HG03432 (cell line): Measurements from ENCODE around the gene PACS2.
"Not testable (repeated sequence)": the region's sequence is repeated elsewhere in the genome, so short reads cannot be mapped to it uniquely, and the experiment has no call there.

Experiments used
- ATAC-seq: cut with Tn5 transposase; IDR thresholded peaks from one replicate; pipeline ENCODE4 v1.9.1; 2021; ENCODE audit warnings: mild to moderate bottlenecking, moderate library complexity; ENCODE audit not compliant: unreplicated experiment

The PACS2 gene

DNA sequence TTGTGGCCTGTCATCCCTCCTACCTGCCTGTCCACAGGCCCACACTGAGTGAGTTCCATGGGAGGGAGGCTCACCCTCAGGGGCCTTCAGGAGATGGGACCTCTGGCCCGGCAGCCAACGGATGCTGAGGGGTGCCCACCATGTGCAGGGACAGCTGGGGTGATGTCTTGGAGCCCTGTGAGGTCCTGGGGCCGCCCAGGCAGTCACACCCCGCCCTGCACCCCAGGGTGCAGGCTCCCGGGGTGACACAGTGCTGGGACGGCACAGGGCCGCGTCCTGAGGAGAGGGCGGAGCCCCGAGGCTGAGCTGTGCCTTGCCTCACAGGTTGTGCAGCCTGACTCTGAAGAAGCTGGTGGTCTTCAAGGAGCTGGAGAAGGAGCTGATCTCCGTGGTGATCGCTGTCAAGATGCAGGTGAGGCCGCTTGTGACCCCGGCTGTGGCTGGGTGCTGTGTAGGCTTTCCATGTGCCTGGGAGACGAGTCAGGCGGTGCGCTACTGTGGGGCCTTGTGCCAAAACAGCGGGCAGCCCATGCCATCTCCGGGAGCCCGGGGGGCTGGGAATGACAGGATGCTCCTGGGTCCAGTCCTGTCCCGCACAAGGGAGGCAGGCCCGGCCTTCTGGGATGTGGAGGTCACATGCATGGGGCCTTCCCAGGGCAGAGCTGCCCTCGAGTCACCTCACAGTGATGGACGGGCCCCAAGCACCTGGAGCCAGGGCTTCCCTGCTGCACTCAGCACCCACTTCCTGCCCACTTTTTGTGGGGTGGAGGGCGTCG, 33.8 kb downstream of the PACS2 start:
- ATAC-seq = no peak

DNA sequence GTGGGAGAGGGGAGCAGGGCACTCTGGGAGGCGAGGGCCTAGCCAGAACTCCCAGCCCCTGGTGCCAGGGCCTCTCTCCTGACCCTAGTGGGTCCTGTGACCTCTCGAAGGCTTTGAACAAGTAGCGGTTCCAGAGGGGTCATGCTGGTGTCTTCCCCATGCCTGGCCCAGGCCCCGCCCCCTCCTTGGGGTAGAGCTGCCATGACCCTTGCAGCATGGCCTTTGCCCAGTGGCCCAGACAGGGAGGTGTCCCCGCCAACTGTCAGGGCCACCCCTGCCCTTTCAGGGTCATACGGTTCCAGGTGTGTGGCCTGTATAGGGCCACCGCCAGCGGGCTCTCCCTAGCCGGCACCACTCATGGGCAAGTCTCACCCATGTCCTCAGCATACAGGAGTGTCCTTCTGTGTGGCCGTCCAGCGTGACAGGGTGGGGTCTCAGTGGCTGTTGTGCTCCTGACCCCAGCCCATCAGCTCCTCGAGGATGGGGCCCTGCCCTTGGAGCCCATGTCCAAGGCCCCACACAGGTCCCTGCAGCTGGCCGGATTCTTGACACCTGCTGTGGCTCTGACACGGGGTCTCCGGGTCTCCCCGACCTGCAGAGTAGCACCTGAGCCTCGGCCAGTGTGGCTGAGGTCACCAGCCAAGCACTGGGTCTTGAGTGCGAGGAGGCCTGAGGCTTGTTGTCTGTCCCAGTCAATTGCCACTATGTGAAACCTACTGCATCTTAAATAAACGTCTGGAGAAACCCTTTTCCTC, 34.6 kb downstream of the PACS2 start:
- ATAC-seq = no peak

DNA sequence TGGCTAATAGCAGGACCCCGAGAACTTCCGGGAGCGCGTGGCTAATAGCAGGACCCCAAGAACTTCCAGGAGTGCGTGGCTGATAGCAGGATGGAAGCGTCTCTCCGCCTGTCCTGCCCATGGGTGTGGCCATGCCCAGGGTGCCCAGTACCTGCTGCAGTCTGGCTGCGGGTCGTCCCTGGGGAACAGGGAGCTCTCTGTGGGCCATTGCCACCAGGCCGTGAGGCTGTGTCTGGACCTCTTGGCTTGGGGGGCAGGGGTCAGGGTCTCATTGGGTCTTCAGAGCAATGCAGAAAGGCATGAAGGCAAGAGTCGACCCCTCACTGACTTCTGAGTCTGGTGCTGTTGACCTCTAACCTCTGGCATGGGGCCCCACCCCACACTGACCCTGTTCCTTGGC, 35.4 kb downstream of the PACS2 start:
- no peak for ATAC-seq

DNA sequence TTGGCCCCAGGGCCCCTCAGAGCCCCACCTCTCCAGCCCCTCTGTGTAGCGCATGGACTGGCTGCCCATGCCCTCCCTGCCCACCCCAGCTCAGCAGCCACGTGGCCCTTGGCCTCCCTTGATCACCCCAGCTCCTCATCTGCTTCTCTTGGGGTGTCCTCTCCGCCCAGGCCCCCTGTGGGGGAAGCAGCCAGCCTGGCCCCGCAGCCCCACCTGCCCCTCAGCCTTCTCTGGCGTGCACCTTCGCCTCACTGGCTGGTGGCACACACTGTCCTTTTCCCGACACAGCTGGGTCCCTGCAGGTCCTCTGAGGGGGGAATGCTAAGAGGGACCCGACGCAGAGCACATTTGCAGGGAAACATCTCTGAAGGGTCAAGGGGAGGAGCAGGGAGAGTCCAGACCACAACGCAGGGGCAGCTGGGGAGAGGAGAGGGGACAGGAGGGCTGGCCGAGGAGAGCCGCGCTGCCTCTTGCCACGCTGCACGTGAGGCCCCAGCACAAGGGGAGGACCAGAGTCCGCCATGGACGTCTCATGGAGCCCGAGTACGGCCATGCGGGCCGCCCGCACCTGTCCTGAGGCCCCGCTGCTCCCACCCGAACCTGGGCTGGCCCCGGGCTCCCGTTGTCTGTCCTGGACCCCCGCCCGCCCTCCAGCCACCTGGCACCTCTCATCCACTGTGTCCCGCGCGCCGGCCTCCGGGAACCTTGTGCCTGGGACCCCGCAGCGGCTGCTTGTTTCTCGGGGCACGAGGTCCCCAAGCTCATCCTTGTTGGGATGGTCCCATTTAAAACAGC, 36.1 kb downstream of the PACS2 start:
- no peak for ATAC-seq

DNA sequence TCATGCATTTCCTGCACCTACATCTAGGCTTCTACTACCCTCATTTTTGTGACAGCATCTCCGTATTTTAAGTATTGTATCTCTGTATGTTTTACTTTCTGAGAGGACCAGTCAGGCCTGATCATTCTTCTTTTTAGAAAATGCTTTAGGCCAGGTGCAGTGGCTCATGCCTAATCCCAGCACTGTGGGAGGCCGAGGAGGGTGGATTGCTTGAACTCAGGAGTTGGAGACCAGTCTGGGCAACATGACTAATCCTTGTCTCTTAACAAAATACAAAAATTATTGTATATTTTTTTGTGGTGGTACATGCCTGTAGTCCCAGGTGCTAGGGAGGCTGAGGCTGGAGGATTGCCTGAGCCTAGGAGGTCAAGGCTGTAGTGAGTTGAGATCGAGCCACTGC, 36.9 kb downstream of the PACS2 start:
- no peak for ATAC-seq

DNA sequence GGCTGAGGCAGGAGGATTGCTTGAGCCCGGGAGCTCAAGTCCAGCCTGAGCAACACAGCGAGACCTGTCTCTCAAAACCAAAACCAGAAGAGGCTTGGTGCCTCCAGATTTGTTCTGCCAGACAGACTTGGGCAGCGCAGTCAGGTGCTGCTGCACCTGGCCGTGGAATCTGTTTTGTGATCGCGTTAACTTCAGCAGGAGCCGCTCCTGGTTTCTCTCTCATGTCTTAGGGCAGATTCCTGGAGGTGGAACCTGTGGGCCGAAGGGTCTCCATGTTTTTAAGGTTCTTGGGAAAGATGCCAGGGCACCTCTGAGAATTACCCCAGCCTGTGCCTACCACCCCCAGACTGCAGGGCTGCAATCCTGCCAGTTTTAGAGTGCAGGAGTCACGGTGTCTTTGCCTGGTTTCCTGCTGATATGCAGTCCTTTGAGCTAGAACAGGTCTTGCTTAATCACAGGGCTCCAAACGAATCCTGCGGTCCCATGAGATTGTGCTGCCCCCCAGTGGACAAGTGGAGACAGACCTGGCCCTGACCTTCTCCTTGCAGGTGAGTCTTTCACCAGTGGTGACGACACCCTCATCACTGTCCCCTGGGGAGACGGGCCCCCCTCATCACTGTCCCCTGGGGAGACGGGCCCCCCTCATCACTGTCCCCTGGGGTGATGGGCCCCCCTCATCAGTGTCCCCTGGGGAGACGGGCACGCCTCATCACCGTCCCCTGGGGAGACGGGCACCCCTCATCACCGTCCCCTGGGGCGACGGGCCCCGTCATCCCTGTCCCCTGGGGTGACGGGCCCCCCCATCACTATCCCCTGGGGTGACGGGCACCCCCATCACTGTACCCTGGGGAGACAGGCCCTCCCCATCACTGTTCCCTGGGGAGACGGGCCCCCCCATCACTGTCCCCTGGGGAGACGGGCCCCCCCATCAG, 37.6 kb downstream of the PACS2 start:
- ATAC-seq = peak; percentile 55

DNA sequence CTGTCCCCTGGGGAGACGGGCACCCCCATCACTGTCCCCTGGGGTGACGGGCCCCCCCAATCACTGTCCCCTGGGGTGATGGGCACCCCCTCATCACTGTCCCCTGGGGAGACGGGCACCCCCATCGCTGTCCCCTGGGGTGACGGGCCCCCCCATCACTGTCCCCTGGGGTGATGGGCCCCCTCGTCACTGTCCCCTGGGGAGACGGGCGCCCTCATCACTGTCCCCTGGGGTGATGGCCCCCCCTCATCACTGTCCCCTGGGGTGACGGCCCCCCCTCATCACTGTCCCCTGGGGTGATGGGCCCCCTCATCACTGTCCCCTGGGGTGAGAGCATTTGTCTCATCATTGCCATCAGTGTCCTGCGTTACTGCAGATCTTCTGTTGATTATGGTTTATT, 38.6 kb downstream of the PACS2 start:
- ATAC-seq = no peak

DNA sequence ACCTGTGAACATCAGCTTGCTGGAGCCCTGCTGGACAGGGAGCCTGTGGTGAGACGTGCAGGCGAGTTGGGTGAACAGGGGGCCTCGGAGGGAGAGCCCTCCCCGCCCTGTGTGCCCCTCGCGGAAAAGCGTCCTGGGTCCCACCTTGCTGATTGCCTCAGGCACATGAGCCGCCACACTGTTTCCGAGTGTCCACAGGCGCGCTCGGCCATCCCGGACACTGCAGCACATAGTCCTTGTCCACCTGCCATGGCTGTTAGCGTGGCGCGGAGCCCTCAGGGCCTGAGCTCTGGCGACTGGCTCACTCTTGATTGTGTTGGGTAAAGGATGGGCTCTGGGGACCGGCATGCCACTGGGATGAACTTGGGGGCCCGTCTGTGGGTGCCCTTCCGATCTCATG, 40.0 kb downstream of the PACS2 start:
- ATAC-seq = no peak

DNA sequence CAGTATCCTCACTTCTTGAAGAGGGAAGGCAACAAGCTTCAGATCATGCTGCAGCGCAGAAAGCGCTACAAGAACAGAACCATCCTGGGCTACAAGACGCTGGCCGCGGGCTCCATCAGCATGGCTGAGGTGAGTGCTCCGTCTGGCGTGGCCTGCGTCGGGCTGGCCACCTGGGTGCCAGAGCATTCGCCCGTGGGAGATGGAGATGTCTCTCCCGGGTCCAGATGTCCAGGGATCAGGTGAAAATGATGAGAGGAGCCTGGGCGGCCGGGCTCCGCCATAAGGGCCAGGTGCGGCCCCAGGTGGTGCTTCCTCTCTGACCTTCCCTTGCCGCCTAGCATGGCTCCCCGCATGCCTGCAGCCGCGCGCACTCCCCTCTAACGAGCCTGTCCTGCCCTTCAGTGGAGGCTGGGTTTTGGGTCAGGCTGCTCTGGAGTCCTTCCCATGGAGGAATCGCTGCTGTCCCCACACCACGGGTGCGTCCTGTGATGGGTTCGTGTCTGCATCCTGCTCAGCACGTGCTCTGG, 40.6 kb downstream of the PACS2 start:
- ATAC-seq = no peak

DNA sequence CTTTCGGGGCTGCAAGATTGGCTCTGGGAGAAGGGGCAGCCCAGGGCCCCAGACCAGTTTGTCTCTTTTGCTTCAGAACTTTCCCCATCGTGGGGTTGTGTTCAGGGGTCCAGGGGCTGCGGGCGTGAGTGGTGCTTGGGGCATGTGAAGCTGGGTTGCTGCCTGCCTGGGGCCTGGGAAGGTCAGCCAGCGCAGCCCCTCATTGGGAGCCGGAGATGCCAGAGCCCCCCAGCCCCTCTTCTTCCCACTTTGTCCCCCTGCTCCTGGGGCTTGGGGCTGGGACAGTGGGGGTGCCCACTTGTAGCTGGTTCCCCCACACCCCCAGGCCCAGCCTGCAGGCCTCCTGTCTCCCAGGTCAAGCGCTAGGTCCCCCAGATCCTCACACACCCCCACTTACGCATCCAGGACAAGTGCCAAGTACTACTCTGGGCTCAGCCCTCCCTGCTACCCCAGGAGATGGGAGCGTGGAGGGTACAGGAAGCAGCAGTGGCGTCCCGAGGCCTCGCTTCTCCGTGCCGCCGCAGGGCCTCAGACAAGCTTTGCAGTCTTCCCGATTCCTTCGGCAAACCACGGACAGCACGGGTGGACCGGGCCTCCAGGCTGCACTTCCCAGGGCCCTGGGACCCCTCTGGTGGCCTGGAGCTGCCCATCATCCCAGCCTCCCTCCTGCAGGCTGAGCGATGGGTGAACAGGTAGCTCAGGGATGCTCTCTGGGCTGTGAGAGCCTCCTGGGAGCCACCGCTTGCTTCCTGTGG, 41.5 kb downstream of the PACS2 start:
- no peak for ATAC-seq

DNA sequence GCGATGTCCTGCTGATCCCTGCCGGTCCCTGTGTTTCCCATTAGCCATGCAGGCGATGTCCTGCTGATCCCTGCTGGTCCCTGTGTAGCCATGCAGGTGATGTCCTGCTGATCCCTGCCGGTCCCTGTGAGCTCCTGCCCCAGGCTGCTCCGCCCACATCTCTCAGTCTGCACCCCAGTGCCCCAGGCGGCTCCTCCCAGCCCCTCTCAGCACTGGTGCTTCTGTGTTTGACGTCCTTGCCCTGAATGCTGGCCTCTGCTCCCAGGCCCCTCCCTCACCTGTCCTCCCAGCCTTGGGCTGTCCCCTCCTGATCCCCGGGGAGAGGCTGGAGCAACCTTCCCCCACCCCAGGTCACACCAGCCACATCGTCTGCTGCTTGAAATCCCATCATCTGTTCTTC, 42.4 kb downstream of the PACS2 start:
- ATAC-seq = no peak

DNA sequence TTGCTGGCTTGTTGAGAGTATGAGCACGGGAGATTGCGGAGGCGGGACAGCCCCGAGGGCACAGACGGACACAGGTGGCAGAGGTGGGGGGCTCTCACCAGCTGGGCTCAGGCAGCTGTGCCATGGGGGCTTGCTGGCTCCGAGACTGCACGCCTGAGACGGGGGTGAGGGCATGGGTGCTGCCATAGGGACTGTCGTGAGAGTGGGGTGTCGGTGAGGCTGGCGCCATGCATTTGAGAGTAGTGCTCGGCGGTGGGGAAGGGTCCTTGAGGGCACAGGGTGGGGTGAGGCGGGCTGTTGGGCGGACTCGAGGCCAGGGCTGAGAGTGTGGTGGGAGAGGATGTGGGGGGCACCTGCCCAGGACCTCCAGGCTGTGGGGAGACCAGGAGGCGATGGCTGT, 43.1 kb downstream of the PACS2 start:
- ATAC-seq = no peak

DNA sequence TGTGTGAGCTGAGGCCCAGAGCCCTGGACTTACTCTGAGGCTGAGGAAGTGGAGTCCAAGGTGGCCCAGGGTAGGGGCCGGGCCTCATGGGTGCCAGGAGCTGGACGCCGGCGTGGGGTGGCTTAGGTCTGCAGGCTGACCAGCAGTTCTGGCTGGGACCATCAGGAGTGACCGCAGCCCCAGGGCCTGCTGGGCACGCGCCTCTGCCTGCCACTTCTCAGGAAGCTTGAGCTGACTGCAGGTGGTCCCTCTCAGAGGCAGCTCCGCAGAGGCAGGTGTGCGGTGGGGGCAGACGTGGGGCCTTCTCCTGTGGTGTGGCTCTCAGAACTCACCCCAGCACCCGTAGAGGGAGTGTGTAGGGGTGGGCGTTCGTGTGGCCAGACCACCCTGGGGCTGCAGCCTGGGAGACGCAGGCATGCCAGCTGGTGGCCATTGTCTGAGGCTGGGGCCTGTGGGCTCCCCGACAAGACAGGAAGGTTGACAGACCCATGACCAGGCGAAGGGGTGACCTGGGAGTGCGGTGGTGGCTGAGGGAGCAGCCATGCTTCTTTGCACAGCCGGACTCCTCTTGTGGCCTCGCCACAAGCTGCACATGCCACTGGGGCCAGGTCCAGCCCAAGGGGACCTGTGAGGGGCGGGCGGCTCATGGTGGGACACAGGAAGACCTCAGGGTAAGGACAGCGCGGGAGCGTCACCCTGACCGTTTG, 43.7 kb downstream of the PACS2 start:
- ATAC-seq = no peak

DNA sequence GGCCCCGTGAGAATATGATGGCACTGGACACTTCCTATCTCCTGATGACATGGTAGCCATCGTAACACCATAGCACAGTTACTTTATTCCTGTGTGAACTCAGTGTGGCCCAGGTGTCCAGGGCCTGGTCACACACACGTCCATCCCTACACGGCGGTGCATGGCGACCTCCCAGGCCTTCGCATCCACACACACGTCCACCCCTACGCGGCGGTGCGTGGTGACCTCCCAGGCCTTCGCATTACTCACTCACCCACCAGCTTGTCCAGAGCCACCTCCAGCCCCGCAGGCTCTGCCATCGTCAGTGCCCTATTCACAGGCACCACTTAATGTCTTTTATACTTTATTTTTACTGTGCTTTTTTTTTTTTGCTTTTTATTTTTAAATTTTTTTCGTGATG, 44.4 kb downstream of the PACS2 start:
- no peak for ATAC-seq

DNA sequence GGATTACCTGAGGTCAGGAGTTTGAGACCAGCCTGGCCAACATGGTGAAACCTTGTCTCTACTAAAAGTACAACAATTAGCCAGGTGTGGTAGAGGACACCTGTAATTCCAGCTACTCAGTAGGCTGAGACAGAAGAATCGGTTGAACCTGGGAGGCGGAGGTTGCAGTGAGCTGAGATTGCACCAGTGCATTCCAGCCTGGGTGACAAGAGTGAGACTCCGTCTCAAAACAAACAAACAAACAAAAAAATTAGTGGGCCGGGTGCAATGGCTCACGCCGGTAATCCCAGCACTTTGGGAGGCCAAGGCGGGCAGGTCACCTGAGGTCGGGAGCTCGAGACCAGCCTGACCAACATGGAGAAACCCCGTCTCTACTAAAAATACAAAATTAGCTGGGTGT, 46.9 kb downstream of the PACS2 start:
- ATAC-seq = not testable (repeated sequence)

DNA sequence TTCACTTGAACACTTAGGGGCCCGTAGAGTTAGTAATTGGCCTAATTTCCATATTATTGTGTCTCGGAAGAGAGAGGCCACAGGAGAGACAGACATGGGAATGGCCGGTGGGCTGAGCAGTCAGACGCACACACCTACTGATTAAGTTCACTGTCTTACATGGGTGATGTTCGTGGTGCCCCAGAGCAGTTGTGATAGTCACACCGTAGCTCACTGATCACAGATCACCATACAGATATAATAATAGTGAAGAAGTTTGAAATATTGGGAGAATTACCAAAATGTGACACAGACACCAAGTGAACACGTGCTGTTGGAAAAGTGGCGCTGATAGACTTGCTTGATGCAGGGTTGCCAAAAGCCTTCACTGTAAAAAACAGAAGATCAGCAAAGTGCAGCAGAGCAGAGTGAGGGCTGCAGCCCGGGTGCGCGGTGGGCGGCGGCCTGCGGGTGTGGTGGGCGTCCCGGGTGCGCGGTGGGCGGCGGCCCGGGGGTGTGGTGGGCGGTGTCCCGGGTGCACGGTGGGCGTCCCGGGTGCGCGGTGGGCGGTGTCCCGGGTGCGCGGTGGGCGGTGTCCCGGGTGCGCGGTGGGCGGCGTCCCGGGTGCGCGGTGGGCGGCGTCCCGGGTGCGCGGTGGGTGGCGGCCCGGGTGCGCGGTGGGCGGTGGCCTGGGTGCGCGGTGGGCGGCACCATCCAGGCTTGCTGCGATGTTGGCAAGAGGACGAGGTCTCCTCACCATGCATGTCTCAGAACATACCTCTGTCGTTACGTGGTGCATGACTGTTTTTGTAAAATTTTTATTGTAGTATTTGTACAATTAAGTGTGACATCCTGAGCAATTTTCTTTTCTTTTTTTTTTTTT, 49.5 kb downstream of the PACS2 start:
- ATAC-seq = no peak

DNA sequence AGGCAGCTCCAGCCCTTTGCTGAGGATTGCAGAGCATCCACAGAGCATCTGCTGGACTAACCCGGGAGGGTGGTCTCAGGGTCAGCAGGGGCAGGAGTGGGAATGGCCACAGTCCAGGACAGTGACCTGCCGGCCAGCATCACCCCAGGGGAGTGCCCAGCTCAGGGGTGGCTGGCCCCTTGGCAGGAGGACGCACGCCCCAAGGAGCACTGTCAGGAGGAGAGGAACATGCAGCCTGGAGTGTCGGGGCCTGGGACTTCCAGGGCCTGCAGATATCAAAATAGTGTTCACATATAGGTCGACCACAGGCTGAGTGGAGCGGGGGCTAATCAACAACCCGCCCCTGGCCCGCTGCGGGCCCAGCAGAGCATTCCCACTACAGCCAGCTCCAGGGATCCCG, 50.6 kb downstream of the PACS2 start:
- ATAC-seq = no peak

DNA sequence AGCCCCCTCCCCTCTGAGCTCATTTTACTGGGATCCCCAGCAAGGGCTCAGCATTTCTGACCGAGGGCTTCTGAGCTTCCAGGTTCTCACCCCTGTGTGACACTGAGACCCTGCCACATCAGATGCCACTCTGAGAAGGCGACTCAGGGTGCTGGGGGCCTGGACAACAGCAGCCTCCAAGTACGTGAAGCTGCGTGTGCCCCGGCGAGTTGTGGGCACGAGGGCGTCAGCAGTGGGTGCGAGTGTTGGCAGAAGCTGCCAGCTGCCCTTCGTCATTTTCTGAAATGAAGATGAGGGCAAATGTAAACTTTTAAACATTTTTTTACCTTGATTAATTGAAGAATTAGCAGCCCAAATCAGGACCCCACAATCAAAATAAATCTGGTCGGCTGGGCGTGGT, 51.1 kb downstream of the PACS2 start:
- ATAC-seq = no peak
